Measurements from ENCODE around the gene GPR153. TPM values are rescaled to one million over a fixed set of nuclear protein-coding genes. Genes with fewer than 3 reads are reported as not detected.

GPR153 gene
- total RNA-seq, 1 experiment from 2014 or later: 6.1 TPM

DNA sequence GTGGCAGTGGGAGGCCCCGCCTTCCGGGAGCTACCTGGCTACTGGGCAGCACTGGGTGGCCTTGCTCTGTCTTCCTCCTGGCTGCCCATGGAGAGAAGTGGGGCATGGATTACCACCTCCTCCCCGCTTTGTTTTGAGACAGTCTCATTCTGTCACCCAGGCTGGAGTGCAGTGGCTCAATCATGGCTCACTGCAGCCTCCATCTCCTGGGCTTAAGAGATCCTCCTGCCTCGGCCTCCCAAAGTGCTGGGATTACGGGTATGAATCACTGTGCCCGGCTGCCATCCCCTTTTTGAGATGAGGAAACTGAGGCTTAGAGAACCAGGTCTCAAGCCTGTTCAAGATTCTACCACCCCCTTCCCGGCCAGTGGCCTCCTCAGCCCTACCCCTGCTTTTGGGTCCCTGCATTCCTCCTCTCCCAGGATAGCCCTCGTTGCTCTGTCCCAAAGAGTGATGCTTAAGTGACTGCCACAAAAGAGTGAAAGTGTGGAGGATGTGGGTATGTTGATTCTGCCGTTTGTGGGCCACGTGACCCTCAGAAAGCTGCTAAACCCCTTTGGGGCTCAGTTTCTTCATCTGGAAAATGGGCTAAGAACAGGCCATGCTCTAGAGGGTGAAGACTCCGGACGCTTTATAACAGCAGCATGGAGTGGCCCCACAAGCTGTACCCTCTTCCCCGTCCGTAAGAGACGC lies 9.1 kb downstream of the GPR153 start:
- DNase-seq (ENCODE audit: low read depth, low spot score) (no peak), ATAC-seq (no peak)
- H3K79me2 ChIP-seq (ENCODE audit: insufficient read depth, low read length): no peaks in the 10 kb centered on the region
- no TSS peak for BruUV-seq (replicated peaks)
- H3K4me3 ChIP-seq (replicated peaks in 1 of 2; ENCODE audit: low read depth in 1 of 2, low read length in 2 of 2): no peak overlapping the region
- intact Hi-C loops (cut with micrococcal nuclease): no loop called here
- H4K20me1 ChIP-seq (ENCODE audit: insufficient read depth): no peaks in the 10 kb centered on the region
- no peak overlapping the region for H2AFZ ChIP-seq (ENCODE audit: low read depth, low read length, poor library complexity, severe bottlenecking)
- RAD21 ChIA-PET (ENCODE audit: low non-redundant PET in 1 of 2, low total read pairs in 2 of 2, uncharacterized antibody in 2 of 2, unreplicated experiment in 2 of 2): no interaction called here
- H3K27ac ChIP-seq (ENCODE audit: low read depth, low read length): no peak overlapping the region
- no peaks in the 10 kb centered on the region for H3K9me2 ChIP-seq (ENCODE audit: insufficient read depth)
- H3K9ac ChIP-seq (ENCODE audit: low read length): no peak overlapping the region
- no peaks in the 10 kb centered on the region for H3K27me3 ChIP-seq (ENCODE audit: insufficient read depth, low read length)
- CTCF ChIA-PET: no interaction called here
- H3K4me2 ChIP-seq (ENCODE audit: low read length): no peak overlapping the region
- TF ChIP-seq RAD21 (IDR thresholded peaks at IDR 0.05; ENCODE audit: low read depth) (no peak), CEBPB (IDR thresholded peaks at IDR 0.05; ENCODE audit: low read depth) (no peak), SP1 (IDR thresholded peaks at IDR 0.05; ENCODE audit: low read depth) (no peak), TCF7L2 (IDR thresholded peaks at IDR 0.05; ENCODE audit: borderline replicate concordance, extremely low read depth, insufficient read depth, insufficient read length) (no peak), ATF3 (IDR thresholded peaks at IDR 0.05) (no peak), SIN3A (IDR thresholded peaks at IDR 0.05; ENCODE audit: low read depth) (no peak), REST (IDR thresholded peaks at IDR 0.05; ENCODE audit: low read depth) (no peak), POLR2A (IDR thresholded peaks at IDR 0.05; ENCODE audit: borderline replicate concordance, extremely low read depth, insufficient read depth, insufficient read length) (no peak), ZNF274 (IDR thresholded peaks at IDR 0.05; ENCODE audit: low read depth, low read length) (no peak), SRF (IDR thresholded peaks at IDR 0.05; ENCODE audit: low read depth) (no peak), FOSL1 (IDR thresholded peaks at IDR 0.05; ENCODE audit: low read depth) (no peak), CBX3 (IDR thresholded peaks at IDR 0.05; ENCODE audit: low read depth) (no peak), POLR2AphosphoS5 (IDR thresholded peaks at IDR 0.05; ENCODE audit: low read depth, low read length) (no peak), EZH2 (IDR thresholded peaks at IDR 0.05) (no peak), EGR1 (IDR thresholded peaks at IDR 0.05; ENCODE audit: low read depth) (no peak), ELF1 (IDR thresholded peaks at IDR 0.05; ENCODE audit: borderline replicate concordance, low read depth) (no peak)
- TF ChIP-seq, protein P1, sequence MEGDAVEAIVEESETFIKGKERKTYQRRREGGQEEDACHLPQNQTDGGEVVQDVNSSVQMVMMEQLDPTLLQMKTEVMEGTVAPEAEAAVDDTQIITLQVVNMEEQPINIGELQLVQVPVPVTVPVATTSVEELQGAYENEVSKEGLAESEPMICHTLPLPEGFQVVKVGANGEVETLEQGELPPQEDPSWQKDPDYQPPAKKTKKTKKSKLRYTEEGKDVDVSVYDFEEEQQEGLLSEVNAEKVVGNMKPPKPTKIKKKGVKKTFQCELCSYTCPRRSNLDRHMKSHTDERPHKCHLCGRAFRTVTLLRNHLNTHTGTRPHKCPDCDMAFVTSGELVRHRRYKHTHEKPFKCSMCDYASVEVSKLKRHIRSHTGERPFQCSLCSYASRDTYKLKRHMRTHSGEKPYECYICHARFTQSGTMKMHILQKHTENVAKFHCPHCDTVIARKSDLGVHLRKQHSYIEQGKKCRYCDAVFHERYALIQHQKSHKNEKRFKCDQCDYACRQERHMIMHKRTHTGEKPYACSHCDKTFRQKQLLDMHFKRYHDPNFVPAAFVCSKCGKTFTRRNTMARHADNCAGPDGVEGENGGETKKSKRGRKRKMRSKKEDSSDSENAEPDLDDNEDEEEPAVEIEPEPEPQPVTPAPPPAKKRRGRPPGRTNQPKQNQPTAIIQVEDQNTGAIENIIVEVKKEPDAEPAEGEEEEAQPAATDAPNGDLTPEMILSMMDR (IDR thresholded peaks at IDR 0.05 in 2 of 3, conservative IDR thresholded peaks at IDR 0.05 in 1 of 3; ENCODE audit: borderline replicate concordance in 1 of 3, insufficient read depth in 1 of 3, low read depth in 2 of 3, low read length in 2 of 3): no peak
- TF ChIP-seq, protein P2, sequence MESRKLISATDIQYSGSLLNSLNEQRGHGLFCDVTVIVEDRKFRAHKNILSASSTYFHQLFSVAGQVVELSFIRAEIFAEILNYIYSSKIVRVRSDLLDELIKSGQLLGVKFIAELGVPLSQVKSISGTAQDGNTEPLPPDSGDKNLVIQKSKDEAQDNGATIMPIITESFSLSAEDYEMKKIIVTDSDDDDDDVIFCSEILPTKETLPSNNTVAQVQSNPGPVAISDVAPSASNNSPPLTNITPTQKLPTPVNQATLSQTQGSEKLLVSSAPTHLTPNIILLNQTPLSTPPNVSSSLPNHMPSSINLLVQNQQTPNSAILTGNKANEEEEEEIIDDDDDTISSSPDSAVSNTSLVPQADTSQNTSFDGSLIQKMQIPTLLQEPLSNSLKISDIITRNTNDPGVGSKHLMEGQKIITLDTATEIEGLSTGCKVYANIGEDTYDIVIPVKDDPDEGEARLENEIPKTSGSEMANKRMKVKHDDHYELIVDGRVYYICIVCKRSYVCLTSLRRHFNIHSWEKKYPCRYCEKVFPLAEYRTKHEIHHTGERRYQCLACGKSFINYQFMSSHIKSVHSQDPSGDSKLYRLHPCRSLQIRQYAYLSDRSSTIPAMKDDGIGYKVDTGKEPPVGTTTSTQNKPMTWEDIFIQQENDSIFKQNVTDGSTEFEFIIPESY (IDR thresholded peaks at IDR 0.05; ENCODE audit: extremely low read depth, insufficient replicate concordance, low read length): no peak
- H3K9me3 ChIP-seq (ENCODE audit: control insufficient read depth in 1 of 2, insufficient read depth in 1 of 2, low read depth in 1 of 2, low read length in 2 of 2): no peaks in the 10 kb centered on the region
- peaks cover 9 to 16% of the 10 kb centered on the region in 2 experiments; a peak in 3 of 4 replicates for H3K4me1 ChIP-seq (ENCODE audit: control insufficient read depth in 1 of 2, insufficient read depth in 2 of 2, low read length in 2 of 2)
- POLR2A ChIA-PET: no interaction called here
- H3K36me3 ChIP-seq (ENCODE audit: control insufficient read depth in 1 of 2, insufficient read depth in 2 of 2, low read length in 2 of 2): no peaks in the 10 kb centered on the region
